Thyroid gland (tissue), 4 donors: ENCODE measurements around the gene KIRREL3. TPM values are rescaled to one million over a fixed set of nuclear protein-coding genes. Genes with fewer than 3 reads are reported as not detected.
A peak's percentile ranks its signal among the peaks of the same experiment; 100 is the strongest.

Experiments used
- DNase-seq, 2 donors: peaks; one replicate each; pipeline ENCODE4 v3.0.0-alpha.2; 2019
- H3K27ac ChIP-seq, 3 donors: fragments of 200-600 bp; sonication (generic); 1 replicate in 2 of 3; 2 replicates in 1 of 3; pipeline ENCODE4 v1.5.1; 2016 to 2019; ENCODE audit warnings: mild to moderate bottlenecking in 1 of 3, moderate library complexity in 1 of 3
- H3K27me3 ChIP-seq: fragments of 200-600 bp; sonication (generic); one replicate; pipeline ENCODE4 v1.5.1; 2019
- H3K36me3 ChIP-seq, 2 donors: fragments of 200-600 bp; sonication (generic); one replicate each; pipeline ENCODE4 v1.5.1; 2016 to 2019
- H3K4me1 ChIP-seq, 2 donors: fragments of 200-600 bp; sonication (generic); one replicate each; pipeline ENCODE4 v1.5.1; 2017 to 2019
- H3K4me3 ChIP-seq, 3 donors: fragments of 200-600 bp; sonication (generic); replicated peaks in 1 of 3; 1 replicate in 2 of 3; 2 replicates in 1 of 3; pipeline ENCODE4 v1.5.1; 2016; ENCODE audit warnings: mild to moderate bottlenecking in 1 of 3
- H3K9me3 ChIP-seq: fragments of 200-600 bp; sonication (generic); one replicate; pipeline ENCODE4 v1.5.1; 2017
- POLR2A ChIP-seq, 2 donors: fragments of 450-650 bp; IDR thresholded peaks; one replicate each; pipeline ENCODE4 v1.6.1; 2017; ENCODE audit warnings: antibody characterized with exemption in 2 of 2, mild to moderate bottlenecking in 2 of 2, moderate library complexity in 1 of 2
- WGBS, 2 donors: methylation state at CpG; one replicate each; pipeline ENCODE4 v1.1.5; 2017; 5-methylcytosine and 5-hydroxymethylcytosine counted together
- intact Hi-C: fragments of 100-400 bp; cut with DNase I; formaldehyde crosslinking; loops from one replicate; pipeline ENCODE4 v1.15.1; 2023
- total RNA-seq, 4 donors: library from RNA; depleted of rRNA; stranded (reverse); fragments of >200 nt; gene quantifications; one replicate each; pipeline ENCODE4 v1.2.3, GENCODE V29; 2016
- TF ChIP-seq, protein P1 (sequence below), 6 experiments: fragments of 200-600 bp in 3 of 6; fragments of 450-650 bp in 3 of 6; sonication (generic) in 3 of 6; IDR thresholded peaks; one replicate each; pipeline ENCODE4 v1.5.1; 2016 to 2019; ENCODE audit warnings: antibody characterized with exemption in 6 of 6, mild to moderate bottlenecking in 2 of 6, inconsistent platforms in 1 of 6, moderate library complexity in 1 of 6

KIRREL3 gene
- total RNA-seq, 4 donors from 2014 or later, result 0.78 TPM; not detected in 3

DNA sequence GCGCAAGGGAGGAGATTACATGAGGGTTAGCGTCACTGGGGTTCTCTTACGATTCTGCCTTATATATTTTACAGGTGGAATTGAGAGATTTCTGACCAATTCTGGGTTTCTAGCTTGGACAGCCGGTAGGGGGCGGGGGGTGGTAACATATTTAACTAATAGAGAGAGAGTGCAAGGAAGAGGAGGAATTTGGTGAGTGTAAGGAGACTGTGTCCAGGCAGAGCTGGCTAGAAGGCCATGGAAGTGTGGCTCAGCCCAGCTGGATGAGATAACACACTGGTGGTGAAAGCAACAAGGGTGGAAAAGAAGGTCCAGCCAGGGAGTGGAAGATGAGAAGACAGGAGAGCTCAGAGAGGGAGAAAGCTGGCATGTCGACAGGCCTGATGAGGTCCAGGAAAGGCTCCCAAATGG is 588.6 kb downstream of the KIRREL3 start:
- Histone ChIP-seq H3K9me3 (no peaks in the 10 kb centered on the region), H3K4me1 (peaks cover 17 to 35% of the 10 kb centered on the region in 2 donors), H3K4me3 (no peak overlapping the region), H3K27me3 (no peaks in the 10 kb centered on the region), H3K27ac (peak overlapping the region in 1 of 3 donors; percentile 9), H3K36me3 (no peaks in the 10 kb centered on the region)
- DNase-seq, result no peak
- intact Hi-C loops, result no loop called here
- WGBS, 2 donors, result 82 to 84% methylated on average over 6 of the region's 6 CpGs
- TF ChIP-seq POLR2A (IDR thresholded peaks at IDR 0.05), result no peak
- TF ChIP-seq, protein P1, sequence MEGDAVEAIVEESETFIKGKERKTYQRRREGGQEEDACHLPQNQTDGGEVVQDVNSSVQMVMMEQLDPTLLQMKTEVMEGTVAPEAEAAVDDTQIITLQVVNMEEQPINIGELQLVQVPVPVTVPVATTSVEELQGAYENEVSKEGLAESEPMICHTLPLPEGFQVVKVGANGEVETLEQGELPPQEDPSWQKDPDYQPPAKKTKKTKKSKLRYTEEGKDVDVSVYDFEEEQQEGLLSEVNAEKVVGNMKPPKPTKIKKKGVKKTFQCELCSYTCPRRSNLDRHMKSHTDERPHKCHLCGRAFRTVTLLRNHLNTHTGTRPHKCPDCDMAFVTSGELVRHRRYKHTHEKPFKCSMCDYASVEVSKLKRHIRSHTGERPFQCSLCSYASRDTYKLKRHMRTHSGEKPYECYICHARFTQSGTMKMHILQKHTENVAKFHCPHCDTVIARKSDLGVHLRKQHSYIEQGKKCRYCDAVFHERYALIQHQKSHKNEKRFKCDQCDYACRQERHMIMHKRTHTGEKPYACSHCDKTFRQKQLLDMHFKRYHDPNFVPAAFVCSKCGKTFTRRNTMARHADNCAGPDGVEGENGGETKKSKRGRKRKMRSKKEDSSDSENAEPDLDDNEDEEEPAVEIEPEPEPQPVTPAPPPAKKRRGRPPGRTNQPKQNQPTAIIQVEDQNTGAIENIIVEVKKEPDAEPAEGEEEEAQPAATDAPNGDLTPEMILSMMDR (IDR thresholded peaks at IDR 0.05), result no peak

DNA sequence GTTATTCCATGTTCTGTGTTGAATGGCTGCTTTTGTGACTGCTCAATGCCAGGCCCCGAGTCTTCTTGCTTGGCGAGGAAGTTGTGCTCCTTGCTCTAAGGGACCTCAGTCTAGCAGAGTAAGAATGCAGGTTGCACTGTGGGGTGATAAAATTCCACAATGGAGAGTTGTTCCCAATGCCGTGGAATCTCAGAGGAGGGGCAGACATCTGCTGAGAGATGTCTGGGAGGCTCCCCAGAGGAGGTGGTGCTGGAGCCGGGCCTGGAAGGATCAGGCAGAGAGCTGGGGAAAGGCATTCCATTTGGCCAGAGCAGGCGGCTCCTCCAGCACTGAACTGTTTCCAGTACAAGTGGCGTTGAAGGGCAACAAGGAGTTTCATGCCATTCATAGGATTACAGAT is 589.9 kb downstream of the KIRREL3 start:
- no peak for TF ChIP-seq POLR2A (IDR thresholded peaks at IDR 0.05)
- TF ChIP-seq, protein P1 (IDR thresholded peaks at IDR 0.05), result no peak
- H3K4me3 ChIP-seq, result no peak overlapping the region
- no peaks in the 10 kb centered on the region for H3K27me3 ChIP-seq
- H3K27ac ChIP-seq, result no peak overlapping the region
- peaks cover 10 to 25% of the 10 kb centered on the region in 2 donors for H3K4me1 ChIP-seq
- 78 to 81% methylated on average over 6 of the region's 6 CpGs for WGBS, 2 donors
- intact Hi-C loops, result no loop called here
- no peaks in the 10 kb centered on the region for H3K9me3 ChIP-seq
- no peak for DNase-seq
- no peaks in the 10 kb centered on the region for H3K36me3 ChIP-seq

DNA sequence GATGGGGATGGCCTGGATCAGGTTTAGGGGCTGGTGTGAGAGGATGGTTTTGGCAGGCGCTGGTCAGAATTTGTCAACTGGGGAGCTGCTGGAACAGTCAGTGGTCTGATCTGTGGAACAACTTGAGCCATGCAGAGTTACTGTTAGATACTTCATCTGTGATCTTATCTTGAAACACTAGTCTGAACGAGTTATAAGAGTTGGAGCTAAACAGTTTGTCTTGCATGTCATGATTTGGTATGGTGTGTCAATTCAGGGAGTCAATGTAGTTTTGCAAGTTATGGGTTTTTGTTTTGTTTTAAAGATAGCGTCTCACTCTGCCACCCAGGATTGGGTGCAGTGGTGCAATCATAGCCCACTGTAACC is 591.0 kb downstream of the KIRREL3 start:
- Histone ChIP-seq H3K27me3 (no peaks in the 10 kb centered on the region), H3K36me3 (no peaks in the 10 kb centered on the region), H3K4me1 (peaks cover 5 to 21% of the 10 kb centered on the region in 2 donors), H3K4me3 (no peak overlapping the region), H3K9me3 (no peaks in the 10 kb centered on the region), H3K27ac (no peak overlapping the region)
- WGBS, 2 donors, result 62 to 74% methylated on average over 3 of the region's 3 CpGs
- TF ChIP-seq POLR2A (IDR thresholded peaks at IDR 0.05), result no peak
- TF ChIP-seq, protein P1 (IDR thresholded peaks at IDR 0.05), result no peak
- intact Hi-C loops, result no loop called here
- no peak for DNase-seq

DNA sequence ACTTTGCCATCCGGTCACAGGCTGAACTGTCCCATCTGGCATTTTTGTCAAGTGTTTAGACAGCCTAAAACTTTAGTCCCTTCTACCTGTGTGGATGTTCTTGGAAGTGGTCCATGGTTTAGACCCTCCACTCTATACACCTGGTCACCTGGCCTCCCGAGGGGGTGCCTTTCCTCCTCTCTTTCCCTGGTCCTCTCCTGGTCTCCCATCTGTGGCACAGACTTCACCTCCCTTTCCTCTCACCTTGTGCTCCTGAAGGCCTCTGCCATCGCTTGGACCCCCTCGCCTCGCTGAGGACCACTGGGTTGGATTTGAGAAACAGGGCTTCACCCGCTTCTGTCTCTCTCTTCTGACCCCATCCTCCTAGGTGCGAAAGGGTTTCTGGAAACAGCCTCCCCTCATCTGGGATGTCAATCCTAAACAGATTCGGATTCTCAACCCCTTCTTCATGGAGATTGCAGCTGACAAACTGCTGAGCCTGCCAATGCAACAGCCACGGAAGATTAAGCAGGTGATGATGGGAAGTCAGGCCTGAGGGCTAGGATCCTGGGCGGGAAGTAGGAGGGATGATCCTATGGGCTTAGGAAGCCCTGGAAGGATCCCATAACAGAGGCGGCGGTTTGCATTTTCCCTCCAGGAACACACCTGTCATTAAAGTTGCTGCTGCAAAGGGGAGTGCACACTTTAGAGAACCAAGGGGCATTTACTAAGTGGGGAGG is 591.5 kb downstream of the KIRREL3 start:
- DNase-seq, result no peak
- H3K36me3 ChIP-seq, result no peaks in the 10 kb centered on the region
- intact Hi-C loops, result no loop called here
- WGBS, 2 donors, result 94 to 95% methylated on average over 12 of the region's 12 CpGs
- H3K9me3 ChIP-seq, result no peaks in the 10 kb centered on the region
- H3K27ac ChIP-seq, result no peak overlapping the region
- peaks cover 0 to 16% of the 10 kb centered on the region in 2 donors for H3K4me1 ChIP-seq
- no peaks in the 10 kb centered on the region for H3K27me3 ChIP-seq
- TF ChIP-seq, protein P1 (IDR thresholded peaks at IDR 0.05), result no peak
- no peak for TF ChIP-seq POLR2A (IDR thresholded peaks at IDR 0.05)
- H3K4me3 ChIP-seq, result no peak overlapping the region

DNA sequence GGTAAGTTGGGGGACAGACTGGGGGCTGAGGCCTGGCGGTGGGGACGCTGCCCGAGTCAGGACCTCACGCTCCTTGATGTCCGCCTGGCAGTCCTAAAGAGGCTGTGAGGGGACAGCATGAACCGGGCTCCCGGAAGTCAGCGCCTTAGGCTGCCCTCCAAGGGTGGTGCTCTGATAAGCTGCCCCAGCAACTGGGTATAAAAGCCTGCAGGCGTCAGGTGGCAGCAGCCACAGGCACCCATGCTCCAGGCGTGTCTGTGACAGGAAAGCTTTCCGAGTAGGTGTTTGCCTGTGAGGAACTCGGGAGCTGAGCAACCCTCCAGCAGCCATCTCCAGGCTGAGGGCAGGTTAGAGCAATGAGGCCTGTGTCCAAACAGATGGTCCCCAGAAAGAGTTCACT is 592.1 kb downstream of the KIRREL3 start:
- DNase-seq, result no peak
- Histone ChIP-seq H3K4me1 (peaks cover 0 to 14% of the 10 kb centered on the region in 2 donors), H3K36me3 (no peaks in the 10 kb centered on the region), H3K27ac (no peak overlapping the region), H3K4me3 (no peak overlapping the region), H3K27me3 (no peaks in the 10 kb centered on the region), H3K9me3 (no peaks in the 10 kb centered on the region)
- intact Hi-C loops, result no loop called here
- no peak for TF ChIP-seq POLR2A (IDR thresholded peaks at IDR 0.05)
- TF ChIP-seq, protein P1 (IDR thresholded peaks at IDR 0.05), result no peak
- 88 to 96% methylated on average over 9 to 10 of the region's 12 CpGs for WGBS, 2 donors
